HG02571 (cell line): ENCODE results near the gene HERC3.

Experiments
- ATAC-seq: cut with Tn5 transposase; IDR thresholded peaks from one replicate; pipeline ENCODE4 v1.9.1; 2021; ENCODE audit warnings: mild to moderate bottlenecking, moderate library complexity; ENCODE audit not compliant: unreplicated experiment

Gene HERC3

DNA sequence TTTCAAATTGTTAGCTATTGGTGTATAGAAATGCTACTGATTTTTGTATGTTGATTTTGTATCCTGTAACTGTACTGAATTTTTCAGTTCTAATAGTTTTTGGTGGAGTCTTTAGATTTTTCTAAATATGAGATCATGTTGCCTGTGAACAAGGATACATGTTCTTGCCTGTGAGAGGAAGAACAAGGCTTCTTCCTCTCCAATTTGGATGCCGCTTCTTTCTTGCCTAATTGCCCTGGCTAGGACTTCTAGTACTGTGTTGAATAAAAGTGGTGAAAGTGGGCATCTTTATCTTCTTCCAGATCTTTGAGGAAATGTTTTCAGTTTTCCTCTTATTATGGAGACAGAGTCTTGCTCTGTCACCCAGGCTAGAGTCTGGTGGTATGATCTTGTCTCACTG is 121.5 kb downstream of the HERC3 start:
- no peak for ATAC-seq

DNA sequence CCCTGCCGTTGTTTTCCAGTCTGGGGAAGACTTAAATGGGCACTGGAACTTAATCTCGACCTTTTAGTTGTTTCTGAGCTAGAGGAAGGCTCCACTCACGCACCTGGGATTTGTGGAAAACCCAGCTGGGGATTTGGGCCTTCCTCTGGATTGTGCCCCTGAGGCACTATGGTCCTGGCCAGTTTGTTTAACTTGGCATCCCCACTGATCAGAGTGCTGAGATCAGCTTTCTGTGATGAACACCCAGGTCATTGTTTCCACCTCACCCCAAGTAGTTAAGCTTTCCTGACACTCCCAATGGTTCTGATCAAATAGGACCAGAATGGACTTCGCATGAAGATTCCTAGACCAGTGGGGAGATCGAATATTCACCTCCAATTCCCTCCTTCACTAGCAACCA is 125.8 kb downstream of the HERC3 start:
- ATAC-seq, result no peak

DNA sequence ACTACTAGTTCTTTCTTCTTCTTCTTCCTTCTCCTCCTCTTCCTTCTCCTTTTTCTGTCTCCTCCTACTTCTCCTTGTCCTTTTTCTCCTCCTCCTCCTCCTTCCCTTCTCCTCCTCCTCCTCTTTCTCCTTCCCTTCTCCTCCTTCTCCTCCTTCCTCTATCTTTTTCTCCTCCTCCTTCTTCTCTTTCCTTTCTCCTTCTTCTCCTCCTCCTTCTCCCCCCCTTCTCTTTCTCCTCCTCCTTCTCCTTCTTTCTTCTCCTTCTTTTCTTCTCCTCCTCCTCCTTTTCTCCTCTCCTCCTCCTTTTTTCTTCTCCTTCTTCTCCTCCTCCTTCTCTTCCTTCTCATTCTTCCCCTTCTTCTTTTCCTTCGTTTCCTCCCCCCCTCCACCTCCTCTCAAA is 127.1 kb downstream of the HERC3 start:
- no peak for ATAC-seq

DNA sequence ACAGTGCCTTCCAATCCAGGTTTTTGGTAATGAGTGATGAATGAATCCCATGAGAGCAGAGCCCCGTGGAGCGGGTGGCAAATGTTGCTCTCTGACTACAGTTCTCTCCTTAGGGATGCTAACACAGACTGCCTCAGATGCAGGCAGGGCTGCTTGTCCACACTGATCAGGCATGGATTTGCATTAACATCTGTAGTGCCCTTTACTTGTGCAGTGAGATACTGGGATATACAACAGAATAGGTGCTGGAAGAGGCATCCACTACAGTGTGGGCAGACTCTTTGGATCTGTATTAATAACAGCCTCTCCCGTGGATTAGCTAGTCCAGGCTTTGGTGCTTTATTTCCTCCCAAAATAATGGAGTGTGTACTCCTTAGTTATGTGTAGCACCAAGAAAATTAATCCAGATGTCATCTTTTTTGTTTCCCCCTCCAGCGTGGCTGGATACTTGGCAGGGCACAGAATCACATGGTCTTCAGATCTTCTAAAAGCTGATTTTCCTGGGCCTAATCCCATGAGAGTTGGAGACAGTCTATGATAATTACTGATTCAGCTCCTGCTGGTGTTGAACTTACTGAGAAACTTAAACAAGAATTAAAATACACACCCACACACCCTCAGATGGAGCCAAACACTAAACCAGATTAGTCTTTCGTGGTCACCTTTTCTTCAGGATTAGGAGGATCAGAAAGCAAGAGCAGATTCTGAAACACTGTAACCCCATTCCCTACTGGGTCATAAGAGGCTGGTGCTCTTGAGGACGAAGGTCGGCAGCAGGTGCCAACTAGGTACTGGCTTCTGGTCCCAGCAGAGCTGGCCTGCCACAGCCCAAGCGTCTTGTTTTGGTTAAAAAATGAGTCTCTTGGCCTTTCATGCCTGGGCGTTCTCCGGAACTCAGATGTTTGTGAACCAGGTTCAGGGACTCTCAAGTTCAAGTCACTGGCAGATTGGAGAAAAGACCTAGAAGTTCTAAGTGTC is 128.5 kb downstream of the HERC3 start:
- ATAC-seq, result no peak

GRCh38 chr4:88722276-88722780 is 130.0 kb downstream of the HERC3 start:
- no peak for ATAC-seq

DNA sequence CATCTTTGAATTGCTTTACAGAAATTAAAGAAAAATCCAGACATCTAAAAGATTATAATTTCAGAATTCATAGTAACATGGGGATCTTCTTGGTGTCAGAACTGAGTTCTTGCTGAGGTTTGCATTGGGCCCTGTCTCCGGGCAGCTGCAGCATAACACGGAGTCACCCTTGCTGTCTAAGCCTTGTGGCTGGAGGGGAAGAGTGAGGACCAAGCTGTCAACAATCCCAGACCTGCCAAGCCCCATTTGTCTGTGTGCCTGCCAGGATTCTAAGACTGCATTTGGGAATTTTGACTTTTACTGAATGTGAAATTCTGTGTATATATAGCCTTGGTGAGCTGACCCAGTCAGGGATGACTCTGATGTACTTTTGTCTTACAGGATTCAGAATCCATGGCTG is 130.5 kb downstream of the HERC3 start:
- ATAC-seq, result no peak

GRCh38 chr4:88724406-88724805 is 132.1 kb downstream of the HERC3 start:
- no peak for ATAC-seq

GRCh38 chr4:88725143-88725542 is 132.9 kb downstream of the HERC3 start:
- ATAC-seq, result no peak

DNA sequence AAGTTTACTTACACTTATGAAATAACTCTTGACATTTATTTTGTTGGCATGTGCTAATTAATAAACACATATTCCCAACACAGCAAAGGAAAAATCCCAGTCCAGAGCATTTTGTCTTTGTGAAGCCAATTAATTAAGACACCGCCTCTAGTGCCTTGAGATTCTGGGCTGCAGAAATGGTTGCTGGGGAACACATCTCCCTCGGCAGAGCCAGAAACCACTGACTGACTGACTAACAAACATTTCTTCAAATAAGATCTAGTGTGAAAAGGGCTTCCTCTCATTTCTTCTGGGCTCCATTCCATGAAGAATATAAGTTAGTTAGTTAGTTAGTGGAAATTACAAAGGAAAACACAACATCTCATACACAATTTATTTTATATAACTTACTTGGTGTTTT is 133.7 kb downstream of the HERC3 start:
- no peak for ATAC-seq

GRCh38 chr4:88728146-88728545 is 135.9 kb downstream of the HERC3 start:
- no peak for ATAC-seq

DNA sequence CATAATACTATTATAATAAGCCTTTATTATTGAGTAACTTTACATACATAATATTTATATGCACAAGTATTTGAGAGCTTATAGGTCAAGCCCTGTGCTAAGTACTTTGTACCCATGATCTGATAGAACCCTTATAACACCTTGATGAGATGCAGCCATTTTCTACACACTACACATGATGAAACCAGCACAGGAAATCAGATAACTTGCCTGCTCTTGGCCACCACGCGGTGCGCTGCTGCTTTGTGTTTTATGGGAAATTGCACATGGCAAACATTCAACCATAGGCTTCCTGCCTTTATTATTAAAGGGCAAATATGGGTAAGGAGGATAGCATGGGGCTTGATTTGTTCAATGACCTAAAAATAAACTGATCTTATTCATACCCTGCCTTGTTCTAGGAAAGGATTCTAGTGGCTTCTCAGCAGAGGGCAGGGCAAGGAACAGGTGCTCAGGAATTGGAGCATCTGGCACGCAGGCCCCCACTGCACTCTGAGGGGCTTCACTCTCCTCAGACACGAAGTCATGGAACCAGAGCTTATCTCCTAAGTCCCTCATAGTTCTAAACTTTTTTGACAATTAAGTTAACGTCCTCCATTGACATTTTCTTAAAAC is 137.0 kb downstream of the HERC3 start:
- no peak for ATAC-seq

DNA sequence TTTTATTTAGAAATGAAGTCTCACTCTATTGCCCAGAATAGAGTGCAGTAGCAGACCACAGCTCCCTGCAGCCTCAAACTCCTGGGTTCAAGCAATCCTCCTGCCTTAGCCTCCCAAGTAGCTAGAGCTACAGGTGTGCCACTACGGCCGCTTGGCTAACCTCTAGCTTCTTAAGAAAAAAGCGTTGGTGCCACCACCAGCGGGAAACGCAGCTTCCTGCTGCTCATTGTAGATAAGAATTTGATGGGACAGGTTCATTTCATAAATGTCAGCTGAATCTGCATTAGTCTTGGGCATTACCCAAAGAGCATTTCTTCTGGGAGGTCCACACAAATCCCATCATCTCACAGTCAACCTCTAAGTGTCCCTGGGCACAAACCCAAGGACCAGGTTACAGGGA is 138.5 kb downstream of the HERC3 start:
- ATAC-seq, result no peak

GRCh38 chr4:88731381-88731780 is 139.1 kb downstream of the HERC3 start:
- no peak for ATAC-seq

- ATAC-seq, result no peak
Observed at GRCh38 chr4:88732714-88733368, 140.6 kb downstream of the HERC3 start.

- no peak for ATAC-seq
Observed at GRCh38 chr4:88734403-88734949, 142.2 kb downstream of the HERC3 start.

DNA sequence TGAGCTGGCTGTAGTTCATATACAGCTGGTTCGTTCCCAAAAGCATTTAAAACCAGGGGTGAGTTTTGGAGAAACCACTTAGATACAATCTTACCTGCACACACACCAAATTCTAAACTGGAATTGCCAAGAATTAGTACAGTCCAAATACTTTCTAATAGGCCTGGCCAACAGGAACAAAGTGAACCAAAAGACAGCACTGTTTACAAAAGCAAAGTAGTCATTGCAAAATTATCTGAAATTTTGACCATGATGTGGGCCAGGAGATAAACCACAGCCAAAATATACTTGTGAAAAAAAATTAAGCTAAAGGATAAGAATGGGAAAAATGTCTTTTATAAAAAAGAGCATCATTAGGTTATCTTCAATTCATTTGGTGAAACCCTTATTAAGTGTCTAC is 143.3 kb downstream of the HERC3 start:
- no peak for ATAC-seq

DNA sequence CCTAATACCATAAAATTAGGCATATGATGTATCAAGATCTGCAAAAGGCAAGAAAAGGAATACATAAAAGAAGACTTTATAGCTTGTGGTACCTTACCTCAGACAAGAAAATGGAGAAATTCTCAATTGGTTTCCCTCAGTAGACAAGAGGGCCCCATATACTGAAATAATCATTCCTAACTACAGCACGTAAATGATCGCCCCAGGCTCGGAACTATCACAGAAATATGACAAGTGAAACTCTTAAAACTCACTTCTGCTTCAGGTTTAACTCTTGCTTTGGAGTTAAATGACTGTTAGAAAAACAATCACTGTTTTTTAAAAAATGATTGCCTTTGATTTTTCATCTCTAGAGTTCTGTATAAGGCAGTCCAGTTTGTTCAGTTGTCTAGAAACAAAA is 144.0 kb downstream of the HERC3 start:
- ATAC-seq, result no peak

- ATAC-seq, result peak; percentile 87
Observed at GRCh38 chr4:88737307-88737941, 145.1 kb downstream of the HERC3 start.

- ATAC-seq, result no peak
Observed at GRCh38 chr4:88738180-88738579, 145.9 kb downstream of the HERC3 start.

GRCh38 chr4:88742561-88742960 is 150.3 kb downstream of the HERC3 start:
- ATAC-seq, result no peak

DNA sequence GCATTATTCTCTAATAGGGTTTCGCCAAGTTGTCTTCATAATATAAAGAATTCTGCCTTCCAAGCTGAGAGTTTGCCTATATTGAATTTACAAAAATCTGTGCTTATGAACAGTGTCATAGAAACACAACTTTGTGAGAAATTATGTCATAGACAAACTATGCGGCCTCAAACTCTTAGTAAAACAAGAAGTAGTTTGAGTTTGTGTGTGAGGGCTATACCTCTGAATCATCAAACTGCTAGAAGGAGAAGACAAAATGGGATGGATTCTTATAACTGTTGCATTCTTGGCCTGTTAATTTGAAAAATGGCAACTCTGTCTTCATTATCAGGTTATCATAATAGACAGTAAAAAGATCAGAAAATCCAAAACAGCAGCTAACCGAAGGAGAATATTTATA is 151.4 kb downstream of the HERC3 start:
- no peak for ATAC-seq
